Mesendoderm (in vitro differentiated cells): ENCODE results near the gene HDAC8.

Source experiments
- DNase-seq: peaks from one replicate; pipeline ENCODE4 v3.0.0; 2013
- H2AK5ac ChIP-seq: 2 replicates; pipeline ENCODE4 v1.6.1; 2013; ENCODE audit warnings: low read length, inconsistent platforms
- H2BK120ac ChIP-seq: 2 replicates; pipeline ENCODE4 v1.6.1; 2013; ENCODE audit warnings: low read depth, mild to moderate bottlenecking, low read length, moderate library complexity, mixed read lengths
- H2BK15ac ChIP-seq: replicated peaks from 2 replicates; pipeline ENCODE4 v1.6.1; 2013; ENCODE audit warnings: low read depth, mild to moderate bottlenecking, moderate library complexity
- H2BK5ac ChIP-seq: 2 replicates; pipeline ENCODE4 v1.6.1; 2013; ENCODE audit warnings: low read length, inconsistent platforms
- H3K18ac ChIP-seq: 2 replicates; pipeline ENCODE4 v1.6.1; 2013; ENCODE audit warnings: mild to moderate bottlenecking, low read length, mixed read lengths
- H3K23ac ChIP-seq: one replicate; pipeline ENCODE4 v1.6.1; 2013; ENCODE audit warnings: low read length
- H3K27ac ChIP-seq: 2 replicates; pipeline ENCODE4 v1.5.1; 2013; ENCODE audit warnings: low read depth, mild to moderate bottlenecking, inconsistent platforms, low read length, moderate library complexity
- H3K27me3 ChIP-seq: 2 replicates; pipeline ENCODE4 v1.6.1; 2013; ENCODE audit warnings: low read length, control low read depth, mild to moderate bottlenecking, inconsistent platforms; ENCODE audit not compliant: insufficient read depth, poor library complexity
- H3K36me3 ChIP-seq: 2 replicates; pipeline ENCODE4 v1.6.1; 2013; ENCODE audit warnings: low read length, inconsistent platforms; ENCODE audit not compliant: control insufficient read depth, insufficient read depth
- H3K4ac ChIP-seq: one replicate; pipeline ENCODE4 v1.6.1; 2013; ENCODE audit warnings: low read depth, mild to moderate bottlenecking, low read length, moderate library complexity
- H3K4me1 ChIP-seq: 2 replicates; pipeline ENCODE4 v1.6.1; 2013; ENCODE audit warnings: low read depth, low read length, inconsistent platforms; ENCODE audit not compliant: control insufficient read depth
- H3K4me2 ChIP-seq: 2 replicates; pipeline ENCODE4 v1.6.1; 2013; ENCODE audit warnings: low read length
- H3K4me3 ChIP-seq: 2 replicates; pipeline ENCODE4 v1.5.1; 2013; ENCODE audit warnings: mild to moderate bottlenecking, low read length
- H3K56ac ChIP-seq: one replicate; pipeline ENCODE4 v1.6.1; 2013; ENCODE audit warnings: low read length
- H3K79me1 ChIP-seq: 2 replicates; pipeline ENCODE4 v1.6.1; 2013; ENCODE audit warnings: low read length, inconsistent platforms
- H3K79me2 ChIP-seq: 2 replicates; pipeline ENCODE4 v1.6.1; 2013; ENCODE audit warnings: mild to moderate bottlenecking, low read length; ENCODE audit not compliant: control insufficient read depth, insufficient read depth
- H3K9ac ChIP-seq: 2 replicates; pipeline ENCODE4 v1.6.1; 2013; ENCODE audit warnings: low read length, inconsistent platforms
- H4K5ac ChIP-seq: one replicate; pipeline ENCODE4 v1.6.1; 2013; ENCODE audit warnings: low read length
- H4K8ac ChIP-seq: one replicate; pipeline ENCODE4 v1.6.1; 2013; ENCODE audit warnings: low read depth, mild to moderate bottlenecking, control low read depth, low read length, moderate library complexity
- WGBS: extraction: QIAGEN DNeasy Blood & Tissue Kit; methylation state at CpG from one replicate; pipeline ENCODE4 v1.1.7; 2013; ENCODE audit warnings: low lambda C conversion rate, missing lambda C conversion rate; ENCODE audit not compliant: insufficient coverage; ENCODE audit errors: extremely low coverage; 5-methylcytosine and 5-hydroxymethylcytosine counted together

The HDAC8 gene

GRCh38 chrX:72351606-72352334 lies 220.9 kb downstream of the HDAC8 start:
- Histone ChIP-seq H3K56ac (no peak overlapping the region), H3K4me3 (no peak overlapping the region), H3K79me2 (no peaks in the 10 kb centered on the region), H3K4me1 (no peaks in the 10 kb centered on the region), H3K79me1 (no peaks in the 10 kb centered on the region), H3K9ac (no peak overlapping the region), H3K27ac (no peak overlapping the region), H2BK120ac (no peak overlapping the region), H3K4me2 (no peak overlapping the region), H2AK5ac (no peak overlapping the region), H4K8ac (no peak overlapping the region), H3K36me3 (no peaks in the 10 kb centered on the region), H2BK15ac (no peak overlapping the region), H3K18ac (no peak overlapping the region), H3K4ac (no peak overlapping the region), H4K5ac (no peak overlapping the region), H3K23ac (no peak overlapping the region), H3K27me3 (no peaks in the 10 kb centered on the region), H2BK5ac (no peak overlapping the region)
- DNase-seq = no peak
- no CpG with 5 or more reads among the region's 8 CpGs for WGBS

GRCh38 chrX:72349190-72349589 lies 223.5 kb downstream of the HDAC8 start:
- Histone ChIP-seq H2BK15ac (no peak overlapping the region), H3K4me2 (no peak overlapping the region), H4K8ac (no peak overlapping the region), H3K27me3 (no peaks in the 10 kb centered on the region), H3K4me3 (no peak overlapping the region), H3K79me2 (no peaks in the 10 kb centered on the region), H3K18ac (no peak overlapping the region), H3K79me1 (no peaks in the 10 kb centered on the region), H3K56ac (no peak overlapping the region), H4K5ac (no peak overlapping the region), H2BK120ac (no peak overlapping the region), H2AK5ac (no peak overlapping the region), H3K36me3 (no peaks in the 10 kb centered on the region), H3K27ac (no peak overlapping the region), H3K23ac (no peak overlapping the region), H3K9ac (no peak overlapping the region), H3K4me1 (no peaks in the 10 kb centered on the region), H3K4ac (no peak overlapping the region), H2BK5ac (no peak overlapping the region)
- peak; percentile 14 for DNase-seq
- WGBS = no CpG with 5 or more reads among the region's 3 CpGs

- no peak overlapping the region for H3K56ac ChIP-seq
Observed at GRCh38 chrX:72348247-72348979, 224.2 kb downstream of the HDAC8 start.

GRCh38 chrX:72347366-72347765 lies 225.3 kb downstream of the HDAC8 start:
- Histone ChIP-seq H3K79me1 (no peaks in the 10 kb centered on the region), H3K27ac (no peak overlapping the region), H3K9ac (no peak overlapping the region), H2BK120ac (no peak overlapping the region), H3K23ac (no peak overlapping the region), H2AK5ac (no peak overlapping the region), H4K5ac (no peak overlapping the region), H3K4me1 (no peaks in the 10 kb centered on the region), H2BK15ac (no peak overlapping the region), H3K18ac (no peak overlapping the region), H3K56ac (no peak overlapping the region), H3K4me3 (no peak overlapping the region), H3K27me3 (no peaks in the 10 kb centered on the region), H3K4ac (no peak overlapping the region), H4K8ac (no peak overlapping the region), H3K36me3 (no peaks in the 10 kb centered on the region), H3K79me2 (no peaks in the 10 kb centered on the region), H2BK5ac (no peak overlapping the region), H3K4me2 (no peak overlapping the region)
- DNase-seq = no peak
- WGBS = no CpG with 5 or more reads among the region's 2 CpGs

More at GRCh38 chrX:72348247-72348979, 224.2 kb downstream of the HDAC8 start:
- WGBS = no CpG with 5 or more reads among the region's 5 CpGs
- DNase-seq = no peak
- no peak overlapping the region for H2BK5ac ChIP-seq
- no peak overlapping the region for H4K8ac ChIP-seq
- H3K23ac ChIP-seq = no peak overlapping the region
- no peak overlapping the region for H2AK5ac ChIP-seq
- no peaks in the 10 kb centered on the region for H3K36me3 ChIP-seq
- no peaks in the 10 kb centered on the region for H3K27me3 ChIP-seq
- no peaks in the 10 kb centered on the region for H3K4me1 ChIP-seq
- H3K9ac ChIP-seq = no peak overlapping the region
- no peak overlapping the region for H4K5ac ChIP-seq
- no peak overlapping the region for H3K27ac ChIP-seq
- H3K79me2 ChIP-seq = no peaks in the 10 kb centered on the region
- H3K4me3 ChIP-seq = no peak overlapping the region
- no peak overlapping the region for H3K4me2 ChIP-seq
- H3K79me1 ChIP-seq = no peaks in the 10 kb centered on the region
- no peak overlapping the region for H2BK120ac ChIP-seq
- no peak overlapping the region for H3K4ac ChIP-seq
- no peak overlapping the region for H3K18ac ChIP-seq
- H2BK15ac ChIP-seq = no peak overlapping the region

- peak; percentile 50 for DNase-seq
- no peak overlapping the region for H3K27ac ChIP-seq
Observed at GRCh38 chrX:72346302-72346949, 226.2 kb downstream of the HDAC8 start.

More at GRCh38 chrX:72346302-72346949, 226.2 kb downstream of the HDAC8 start:
- Histone ChIP-seq H3K9ac (no peak overlapping the region), H3K36me3 (no peaks in the 10 kb centered on the region), H2BK120ac (no peak overlapping the region), H3K56ac (no peak overlapping the region), H3K4me1 (no peaks in the 10 kb centered on the region), H2AK5ac (no peak overlapping the region), H3K4me3 (no peak overlapping the region), H4K8ac (no peak overlapping the region), H3K18ac (no peak overlapping the region), H3K79me2 (no peaks in the 10 kb centered on the region), H3K79me1 (no peaks in the 10 kb centered on the region), H3K23ac (no peak overlapping the region), H2BK15ac (no peak overlapping the region), H4K5ac (no peak overlapping the region), H3K4me2 (no peak overlapping the region), H2BK5ac (no peak overlapping the region), H3K4ac (no peak overlapping the region), H3K27me3 (no peaks in the 10 kb centered on the region)
- WGBS = no CpG with 5 or more reads among the region's 6 CpGs
